GM21381 (cell line): ENCODE results near the gene PFKL.

ENCODE experiments used
- ATAC-seq: cut with Tn5 transposase; IDR thresholded peaks from one replicate; pipeline ENCODE4 v1.9.1; 2021; ENCODE audit warnings: mild to moderate bottlenecking, moderate library complexity; ENCODE audit not compliant: unreplicated experiment

The PFKL gene

GRCh38 chr21:44374601-44375280, 74.9 kb downstream of the PFKL start:
- no peak for ATAC-seq

GRCh38 chr21:44375281-44375651, 75.4 kb downstream of the PFKL start:
- no peak for ATAC-seq

- ATAC-seq, result no peak
Observed at GRCh38 chr21:44375761-44376241, 75.9 kb downstream of the PFKL start.

- no peak for ATAC-seq
Observed at GRCh38 chr21:44376606-44377005, 76.8 kb downstream of the PFKL start.
